Measurements from ENCODE around the gene WDR27.

DNA sequence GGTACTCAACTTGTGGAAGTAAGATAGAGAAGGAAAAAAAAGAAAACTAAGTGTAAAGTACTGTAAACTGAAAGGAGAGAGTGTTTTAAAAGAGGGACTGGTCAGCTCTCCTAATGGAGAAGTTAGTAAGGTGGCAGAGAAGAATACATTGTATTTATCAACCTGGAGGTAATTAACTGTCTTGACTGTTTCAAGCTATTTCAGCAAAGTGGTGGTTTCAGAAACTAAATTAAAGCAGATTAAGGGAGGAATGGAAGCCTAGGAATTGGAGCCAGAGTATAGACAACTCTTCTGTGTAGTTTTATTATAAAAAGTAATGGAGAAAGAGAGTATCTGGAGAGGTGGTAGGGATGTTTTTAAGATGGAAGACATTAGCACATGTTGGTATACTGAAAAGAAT is 25.1 kb upstream of the WDR27 start:
- no peak for TF ChIP-seq POLR2A (IDR thresholded peaks at IDR 0.05)
- TF ChIP-seq, protein P1, sequence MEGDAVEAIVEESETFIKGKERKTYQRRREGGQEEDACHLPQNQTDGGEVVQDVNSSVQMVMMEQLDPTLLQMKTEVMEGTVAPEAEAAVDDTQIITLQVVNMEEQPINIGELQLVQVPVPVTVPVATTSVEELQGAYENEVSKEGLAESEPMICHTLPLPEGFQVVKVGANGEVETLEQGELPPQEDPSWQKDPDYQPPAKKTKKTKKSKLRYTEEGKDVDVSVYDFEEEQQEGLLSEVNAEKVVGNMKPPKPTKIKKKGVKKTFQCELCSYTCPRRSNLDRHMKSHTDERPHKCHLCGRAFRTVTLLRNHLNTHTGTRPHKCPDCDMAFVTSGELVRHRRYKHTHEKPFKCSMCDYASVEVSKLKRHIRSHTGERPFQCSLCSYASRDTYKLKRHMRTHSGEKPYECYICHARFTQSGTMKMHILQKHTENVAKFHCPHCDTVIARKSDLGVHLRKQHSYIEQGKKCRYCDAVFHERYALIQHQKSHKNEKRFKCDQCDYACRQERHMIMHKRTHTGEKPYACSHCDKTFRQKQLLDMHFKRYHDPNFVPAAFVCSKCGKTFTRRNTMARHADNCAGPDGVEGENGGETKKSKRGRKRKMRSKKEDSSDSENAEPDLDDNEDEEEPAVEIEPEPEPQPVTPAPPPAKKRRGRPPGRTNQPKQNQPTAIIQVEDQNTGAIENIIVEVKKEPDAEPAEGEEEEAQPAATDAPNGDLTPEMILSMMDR (IDR thresholded peaks at IDR 0.05 in 8 of 11, conservative IDR thresholded peaks at IDR 0.05 in 3 of 11), result no peak
- TF ChIP-seq POLR2AphosphoS5 (IDR thresholded peaks at IDR 0.05), result no peak

Data from spleen (tissue), 7 donors.